ENCODE measurements around the gene GXYLT1.
"Not testable (repeated sequence)": the region's sequence is repeated elsewhere in the genome, so short reads cannot be mapped to it uniquely, and the experiment has no call there.

Gene GXYLT1

DNA sequence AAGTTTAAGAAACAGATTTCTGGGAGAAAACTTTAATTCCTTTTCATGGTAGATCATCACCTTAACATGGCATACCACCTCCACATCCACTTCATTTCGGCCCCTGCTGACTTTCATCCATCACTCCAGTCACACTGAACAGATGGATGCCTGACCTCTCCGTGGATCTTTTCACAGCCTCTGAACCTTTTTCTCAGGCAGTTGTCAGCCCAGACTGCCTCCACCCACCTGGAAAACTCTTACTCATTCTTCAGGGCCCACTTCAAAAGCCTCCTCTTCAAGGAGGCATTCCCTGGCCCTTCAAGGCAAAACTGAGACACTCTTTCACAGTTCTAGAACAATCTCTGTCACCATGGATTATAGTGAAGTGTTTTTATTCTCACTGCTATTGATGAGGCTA lies 52.9 kb downstream of the GXYLT1 start:
- no peak for DNase-seq

DNA sequence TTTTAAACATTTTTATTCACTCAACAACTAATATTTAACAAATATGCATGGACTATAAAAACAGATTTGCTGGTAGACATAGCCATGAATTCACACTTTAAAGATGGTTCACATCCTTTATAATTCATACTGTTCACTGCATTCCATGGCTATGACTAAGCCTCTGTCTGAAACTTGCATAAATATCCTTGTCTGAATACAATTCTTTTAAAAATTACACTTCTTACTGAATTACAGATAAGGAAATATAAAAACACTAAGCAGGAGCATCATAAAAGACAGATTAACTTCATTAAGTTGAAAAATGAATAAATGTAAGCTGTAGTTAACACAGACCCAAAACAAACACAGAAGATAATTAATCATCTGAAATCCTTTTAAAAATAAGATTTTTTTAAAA lies 53.8 kb downstream of the GXYLT1 start:
- DNase-seq, result no peak

DNA sequence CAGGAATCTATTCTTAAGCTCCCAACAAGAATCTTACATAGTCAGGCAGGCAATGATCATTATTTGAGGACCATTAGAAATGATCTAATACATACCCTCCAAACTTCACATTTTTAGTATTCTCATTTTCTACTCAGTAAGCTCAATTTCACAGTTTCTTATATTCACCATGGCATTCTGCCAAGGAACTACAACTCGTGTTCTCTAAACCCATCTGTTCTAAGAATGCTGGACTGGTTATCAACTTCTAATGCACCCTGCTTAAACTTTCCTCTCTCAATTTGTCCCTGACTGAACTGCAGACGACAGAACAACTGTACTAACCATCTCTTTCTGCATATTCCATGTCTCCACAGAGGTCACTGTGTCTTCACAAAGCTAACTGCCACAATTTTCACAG lies 58.6 kb downstream of the GXYLT1 start:
- DNase-seq, result no peak

DNA sequence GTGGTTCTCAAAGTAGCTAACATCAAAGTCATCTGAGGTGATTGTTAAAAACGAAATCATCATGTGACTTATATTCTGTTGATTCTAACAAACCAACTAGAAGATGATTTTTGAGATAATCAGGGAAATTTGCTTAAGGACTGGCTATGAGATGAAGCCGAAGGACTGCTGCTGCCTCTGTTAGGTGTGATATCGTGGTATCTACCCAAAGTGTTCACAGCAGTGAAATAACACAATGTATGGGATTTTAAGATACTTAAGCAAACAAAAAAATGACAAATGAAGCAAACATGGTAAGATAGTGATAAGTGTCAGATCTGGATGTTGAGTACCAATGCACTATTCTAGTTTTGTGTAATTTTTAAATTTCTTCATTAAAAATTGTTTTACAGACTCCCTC lies 59.1 kb downstream of the GXYLT1 start:
- DNase-seq, result no peak

DNA sequence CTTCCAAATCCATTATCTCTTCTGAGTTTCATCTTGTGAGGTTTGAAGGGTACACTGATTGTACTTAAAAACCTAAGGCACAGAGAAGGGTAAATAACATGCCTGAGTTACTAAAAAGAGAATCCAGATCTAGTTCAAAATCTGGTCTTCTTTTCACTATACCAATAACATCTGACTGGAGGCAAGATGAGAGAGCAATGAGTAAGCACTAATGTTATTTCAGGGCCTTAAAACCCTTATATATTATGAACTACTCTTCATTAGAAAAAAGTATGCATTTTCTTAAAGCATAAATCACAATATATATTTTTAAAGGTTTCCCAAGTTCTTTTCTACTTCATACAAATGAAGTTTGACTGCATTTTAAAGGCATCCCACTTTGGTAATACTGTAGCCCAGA lies 60.2 kb downstream of the GXYLT1 start:
- no peak for DNase-seq

DNA sequence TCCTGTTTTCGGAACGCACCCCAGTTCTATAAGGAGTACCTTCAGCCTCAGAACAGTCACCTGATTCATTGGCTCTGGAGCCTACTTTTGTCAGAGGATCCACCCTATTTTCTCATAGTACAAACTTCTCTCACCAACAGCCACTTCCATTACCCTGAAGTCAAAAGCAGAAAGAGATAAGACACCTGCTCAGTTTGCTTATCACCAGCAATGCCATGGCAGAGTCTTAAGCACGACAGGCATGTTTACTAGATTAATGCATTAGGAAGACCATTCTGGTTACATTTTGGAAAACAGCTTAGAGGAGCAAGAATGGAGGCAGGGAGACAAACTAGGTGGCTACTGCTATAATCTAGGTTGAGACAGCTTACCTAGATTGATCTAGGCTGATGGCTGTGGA lies 67.7 kb downstream of the GXYLT1 start:
- DNase-seq, result no peak

DNA sequence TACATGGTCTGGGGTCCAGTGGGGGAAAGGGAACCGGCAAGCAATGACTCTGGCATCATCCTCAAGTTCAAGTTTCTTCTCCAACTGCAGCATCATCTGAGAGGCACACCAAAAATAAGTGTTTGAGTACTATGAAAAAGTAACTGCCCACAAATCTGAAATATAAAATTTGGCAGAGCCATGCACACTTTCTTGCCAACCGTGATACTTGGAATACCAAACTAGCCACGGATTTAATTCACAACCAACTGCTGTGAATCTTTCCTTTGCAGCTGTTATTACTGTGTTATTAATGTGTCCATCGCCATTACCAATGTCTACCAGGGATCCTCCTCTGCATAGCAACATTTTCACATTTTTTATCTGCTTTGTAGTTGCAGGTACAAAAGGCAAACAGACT lies 74.6 kb downstream of the GXYLT1 start:
- no peak for DNase-seq

DNA sequence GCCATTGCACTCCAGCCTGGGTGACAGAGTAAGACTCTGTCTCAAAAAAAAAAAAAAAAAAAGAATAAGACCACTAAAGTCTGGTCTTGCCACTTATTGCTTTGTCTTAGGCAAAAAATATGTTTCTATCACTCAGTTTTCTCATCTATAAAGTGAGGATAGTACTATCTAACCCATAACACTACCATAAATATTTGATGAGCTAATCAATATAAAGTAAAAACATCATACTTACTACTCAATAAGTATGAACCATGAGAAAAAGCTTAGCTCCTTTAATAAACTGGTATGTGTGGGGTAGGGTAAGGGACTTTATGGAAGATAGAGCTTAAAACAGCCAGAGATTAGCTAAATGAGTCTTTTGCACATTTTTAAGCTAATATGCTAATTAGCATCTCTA lies 85.5 kb downstream of the GXYLT1 start:
- DNase-seq, result no peak

DNA sequence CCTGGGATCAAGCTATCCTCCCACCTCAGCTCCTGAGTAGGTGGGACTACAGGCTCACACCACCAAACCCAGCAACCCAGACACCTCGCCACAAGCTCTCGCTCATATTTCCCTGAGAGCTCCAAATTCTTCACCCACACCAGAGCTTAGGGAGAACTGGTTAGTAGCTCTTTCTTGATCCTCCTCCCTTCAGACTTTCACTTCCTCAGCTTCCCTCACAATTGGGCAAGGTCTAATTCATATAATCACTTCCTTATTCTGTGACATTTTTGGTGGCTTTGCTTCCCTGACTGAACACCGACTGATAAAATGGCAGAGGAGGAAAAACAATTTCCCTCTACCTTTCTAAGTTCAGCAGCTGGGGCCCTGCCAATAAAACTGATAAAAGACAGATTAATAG lies 88.5 kb downstream of the GXYLT1 start:
- DNase-seq, result no peak

DNA sequence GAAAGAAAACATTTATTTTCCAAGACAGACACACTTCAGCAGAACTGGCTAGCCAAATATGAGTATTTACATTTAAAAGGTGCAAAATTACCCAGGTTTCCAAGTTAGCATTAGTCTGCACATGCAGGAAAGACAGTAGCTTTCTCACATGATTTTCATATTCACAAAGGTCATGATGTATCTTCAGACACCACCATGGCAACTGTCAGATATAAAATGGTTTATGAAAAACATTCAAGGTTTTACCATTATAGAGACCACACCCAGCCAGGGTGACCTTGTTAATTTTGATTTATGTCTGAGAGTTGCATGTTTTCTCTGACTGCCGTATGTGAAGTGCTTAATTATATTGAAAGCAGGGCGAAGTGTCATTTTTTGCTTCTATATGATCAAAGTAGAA lies 91.2 kb downstream of the GXYLT1 start:
- no peak for DNase-seq

DNA sequence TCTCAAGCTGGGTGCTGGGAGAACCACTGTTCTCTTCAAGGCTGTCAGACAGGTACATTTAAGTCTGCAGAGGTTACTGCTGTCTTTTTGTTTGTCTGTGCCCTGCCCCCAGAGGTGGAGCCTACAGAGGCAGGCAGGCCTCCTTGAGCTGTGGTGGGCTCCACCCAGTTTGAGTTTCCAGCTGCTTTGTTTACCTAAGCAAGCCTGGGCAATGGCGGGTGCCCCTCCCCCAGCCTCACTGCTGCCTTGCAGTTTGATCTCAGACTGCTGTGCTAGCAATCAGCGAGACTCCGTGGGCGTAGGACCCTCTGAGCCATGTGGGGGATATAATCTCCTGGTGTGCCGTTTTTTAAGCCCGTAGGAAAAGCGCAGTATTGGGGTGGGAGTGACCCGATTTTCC lies 95.7 kb downstream of the GXYLT1 start:
- not testable (repeated sequence) for DNase-seq

DNA sequence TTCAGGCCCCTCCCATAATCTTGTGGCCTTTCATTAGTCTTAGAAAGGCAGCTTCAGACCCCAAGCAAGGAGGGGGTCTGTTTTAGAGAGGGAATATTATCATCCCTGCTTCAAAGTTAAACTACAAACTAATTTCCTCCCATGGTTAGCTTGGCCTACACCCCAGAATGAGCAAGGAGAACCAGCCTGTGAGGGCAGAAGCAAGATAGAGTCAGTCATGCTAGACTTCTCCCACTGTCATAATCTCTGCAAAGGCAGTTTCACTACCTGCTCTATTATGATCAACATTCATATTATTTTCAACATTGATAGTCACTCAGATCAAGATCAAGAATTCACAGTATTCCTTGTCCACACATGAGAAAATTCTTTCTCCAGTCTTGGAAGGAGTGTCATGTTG lies 105.1 kb downstream of the GXYLT1 start:
- DNase-seq, result no peak

DNA sequence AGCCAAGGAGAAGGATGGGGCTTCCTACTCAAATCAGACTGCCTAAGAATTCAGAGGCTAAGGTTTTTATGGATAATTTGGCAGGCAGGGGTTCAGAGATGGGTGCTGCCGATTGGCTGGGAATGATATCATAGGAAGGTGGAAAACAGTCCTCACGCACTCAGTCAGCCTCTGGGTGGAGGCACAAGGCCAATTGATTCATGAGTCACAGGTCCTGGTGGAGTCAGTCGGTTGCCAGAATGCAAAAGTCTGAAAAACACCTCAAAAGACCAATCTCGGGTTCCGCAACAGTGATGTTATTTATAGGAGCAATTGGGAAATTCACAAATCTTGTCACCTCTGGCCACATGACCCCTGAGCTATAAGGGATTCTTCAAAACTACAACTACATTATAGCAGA lies 105.5 kb downstream of the GXYLT1 start:
- no peak for DNase-seq

DNA sequence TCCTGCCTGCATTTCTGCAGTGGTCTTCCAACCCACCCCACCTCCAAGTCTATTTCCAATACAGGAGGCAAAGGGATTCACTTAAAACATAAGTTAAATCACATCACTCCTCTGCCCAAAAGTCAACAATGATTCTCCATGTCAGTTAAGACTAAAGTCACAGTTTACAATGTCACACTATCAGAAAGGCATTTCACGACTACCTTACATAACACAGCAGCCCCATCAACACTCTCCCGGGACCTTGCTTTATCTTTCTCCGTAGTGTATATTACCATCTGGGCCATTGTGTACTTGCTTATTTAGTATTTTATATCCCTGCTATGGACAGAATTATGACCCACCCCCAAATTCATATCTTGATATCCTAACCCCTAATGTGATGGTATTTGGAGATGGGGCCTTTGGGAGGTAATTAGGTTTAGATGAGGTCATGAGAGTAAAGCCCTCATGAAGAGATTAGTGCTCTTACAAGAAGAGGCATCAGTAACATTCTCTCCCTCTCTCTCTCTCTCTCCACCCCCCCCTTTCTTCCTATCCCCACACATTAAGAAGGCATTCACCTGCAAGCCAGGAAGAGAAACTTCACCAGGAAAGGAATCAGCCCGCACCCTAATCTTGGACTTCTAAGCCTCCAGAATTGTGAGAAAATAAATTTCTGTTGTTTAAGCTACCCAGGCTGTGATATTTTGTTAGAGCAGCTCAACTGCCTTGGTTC lies 112.7 kb downstream of the GXYLT1 start:
- no peak for DNase-seq

All from activated gamma-delta T cell treated with Interleukin-2 at 50 U/mL for 16 hours (primary cell).